NCI-H2196 (cell line): Measurements from ENCODE around the gene GLOD5.

Experiments
- DNase-seq: peaks from one replicate; lab custom pipeline; 2025; ENCODE audit not compliant: unreplicated experiment; lab: John Stamatoyannopoulos, UW

GLOD5 gene

DNA sequence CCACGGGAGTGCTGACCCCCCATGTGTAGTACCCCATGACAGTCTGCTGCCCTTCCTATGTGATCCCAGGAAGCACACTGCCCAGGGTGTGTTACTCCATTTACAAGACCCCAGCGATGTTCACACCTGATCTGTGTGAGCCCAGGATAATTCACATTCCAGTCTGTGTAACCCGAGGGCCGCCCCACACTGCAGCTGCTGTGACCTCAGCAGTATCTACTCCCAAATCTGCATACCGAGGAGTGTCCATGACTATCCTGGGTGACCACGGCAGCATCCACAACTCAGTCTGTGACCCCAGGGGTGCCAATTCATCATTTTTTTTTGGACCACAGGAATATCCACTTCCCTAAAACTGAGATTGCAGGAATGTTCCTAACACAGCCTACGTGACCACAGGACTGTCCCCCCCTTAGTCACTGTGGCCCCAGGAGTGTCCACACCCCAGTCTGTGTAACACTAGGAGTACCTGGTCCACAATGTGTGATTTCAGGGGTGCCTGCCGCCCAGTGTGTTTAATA lies 7.8 kb upstream of the GLOD5 start:
- no peak for DNase-seq

- no peak for DNase-seq
Measured at GRCh38 chrX:48754238-48754637, 7.3 kb upstream of the GLOD5 start.

DNA sequence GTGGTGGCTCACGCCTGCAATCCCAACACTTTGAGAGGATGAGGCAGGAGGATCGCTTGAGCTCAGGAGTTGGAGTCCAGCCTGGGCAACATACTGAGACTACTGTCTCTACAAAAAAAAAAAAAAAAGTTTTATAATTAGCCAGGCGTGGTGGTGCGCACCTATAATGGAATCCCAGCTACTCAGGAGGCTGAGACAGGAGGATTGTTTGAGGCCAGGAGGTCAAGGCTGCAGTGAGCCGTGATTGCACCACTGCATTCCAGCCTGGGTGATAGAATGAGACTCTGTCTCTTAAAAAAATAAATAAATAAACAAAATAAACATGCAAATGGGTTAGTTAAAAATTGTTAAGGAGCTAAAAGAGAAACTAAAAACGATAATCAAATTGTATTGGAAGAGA lies 7.7 kb downstream of the GLOD5 start:
- DNase-seq, result no peak

GRCh38 chrX:48770296-48770695 lies 8.7 kb downstream of the GLOD5 start:
- no peak for DNase-seq

DNA sequence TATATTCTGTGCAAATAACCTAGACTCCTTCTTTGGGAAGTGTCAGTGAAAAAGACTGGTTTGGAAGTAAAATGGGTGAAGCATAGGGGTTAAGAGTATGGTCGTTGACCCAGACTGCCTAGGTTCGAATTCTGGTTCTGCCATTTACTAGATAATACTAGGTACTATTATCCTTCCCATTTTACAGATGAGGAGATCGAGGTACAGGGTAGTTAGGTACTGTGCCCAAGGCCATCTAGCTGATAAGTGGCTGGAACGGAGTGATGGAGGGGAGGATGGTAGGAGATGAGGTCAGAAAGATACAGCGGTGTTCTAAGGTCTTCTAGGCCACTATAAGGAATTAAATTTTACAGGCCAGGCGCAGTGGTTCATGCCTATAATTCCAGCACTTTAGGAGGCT lies 11.1 kb downstream of the GLOD5 start:
- DNase-seq, result no peak

DNA sequence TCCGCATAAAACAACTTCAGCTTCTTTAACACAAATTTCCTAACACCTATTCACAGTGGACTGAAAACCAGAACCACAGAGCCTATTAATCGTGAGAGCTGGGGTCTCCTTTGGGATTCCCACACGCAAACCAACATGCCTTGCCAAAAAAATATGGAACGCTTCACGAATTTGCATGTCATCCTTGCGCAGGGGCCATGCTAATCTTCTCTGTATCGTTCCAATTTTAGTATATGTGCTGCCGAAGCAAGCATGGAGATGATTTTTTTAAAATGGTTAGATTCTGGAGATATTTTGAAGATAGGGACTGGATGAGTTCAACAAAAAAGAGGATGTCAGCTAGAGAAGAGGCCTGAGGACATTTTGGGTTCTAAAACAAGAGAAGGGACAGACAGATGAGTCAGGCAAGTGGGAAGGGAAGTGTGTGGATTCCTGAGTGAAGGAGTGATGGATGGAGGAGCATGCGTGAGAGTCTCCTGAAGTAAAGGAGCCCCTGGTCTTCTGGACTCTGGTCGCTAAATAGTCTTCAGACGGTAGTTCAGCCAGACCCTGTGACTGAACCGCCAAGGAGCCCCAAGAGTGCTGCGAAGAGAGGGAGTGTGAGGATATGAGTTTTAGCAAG lies 15.4 kb downstream of the GLOD5 start:
- no peak for DNase-seq

GRCh38 chrX:48779399-48779798 lies 17.9 kb downstream of the GLOD5 start:
- no peak for DNase-seq

DNA sequence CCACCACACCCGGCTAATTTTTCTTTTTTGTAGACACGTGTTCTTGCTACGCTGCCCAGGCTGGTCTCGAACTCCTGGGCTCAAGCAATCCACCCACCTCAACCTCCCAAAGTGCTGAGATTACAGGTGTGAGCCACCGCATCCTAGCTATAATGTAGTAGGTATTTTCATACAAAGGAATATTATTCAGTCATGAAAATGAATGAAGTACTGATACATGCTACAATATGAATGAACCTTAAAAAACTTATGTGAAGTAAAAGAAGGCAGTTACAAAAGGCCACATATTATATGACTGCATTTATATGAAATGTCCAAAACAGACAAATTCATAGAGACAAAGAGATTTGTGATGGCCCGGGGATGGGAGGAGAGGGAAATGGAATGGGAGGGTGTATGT lies 20.2 kb downstream of the GLOD5 start:
- no peak for DNase-seq

- no peak for DNase-seq
Measured at GRCh38 chrX:48782216-48782615, 20.7 kb downstream of the GLOD5 start.

- DNase-seq, result no peak
Measured at GRCh38 chrX:48782795-48783194, 21.2 kb downstream of the GLOD5 start.

DNA sequence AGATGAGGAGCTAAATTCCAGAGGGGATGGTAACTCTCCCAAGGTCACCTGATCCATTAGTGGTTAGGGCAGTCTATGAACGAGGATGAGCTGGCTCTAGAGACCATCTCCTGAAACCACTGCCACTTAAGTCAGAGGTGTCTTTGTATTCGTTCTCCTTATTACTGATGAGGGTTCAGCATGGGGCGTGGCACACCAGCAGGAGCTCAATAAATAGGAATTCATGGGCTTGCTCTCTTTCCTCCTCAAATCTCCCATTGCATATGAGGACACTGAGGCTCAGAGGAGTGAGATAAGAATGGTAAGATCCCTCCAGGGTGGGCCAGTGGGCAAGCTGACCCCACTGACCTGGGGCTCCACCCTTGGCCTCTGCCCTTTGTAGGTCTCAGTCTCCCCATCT lies 23.2 kb downstream of the GLOD5 start:
- no peak for DNase-seq

- no peak for DNase-seq
Measured at GRCh38 chrX:48785186-48785539, 23.6 kb downstream of the GLOD5 start.

DNA sequence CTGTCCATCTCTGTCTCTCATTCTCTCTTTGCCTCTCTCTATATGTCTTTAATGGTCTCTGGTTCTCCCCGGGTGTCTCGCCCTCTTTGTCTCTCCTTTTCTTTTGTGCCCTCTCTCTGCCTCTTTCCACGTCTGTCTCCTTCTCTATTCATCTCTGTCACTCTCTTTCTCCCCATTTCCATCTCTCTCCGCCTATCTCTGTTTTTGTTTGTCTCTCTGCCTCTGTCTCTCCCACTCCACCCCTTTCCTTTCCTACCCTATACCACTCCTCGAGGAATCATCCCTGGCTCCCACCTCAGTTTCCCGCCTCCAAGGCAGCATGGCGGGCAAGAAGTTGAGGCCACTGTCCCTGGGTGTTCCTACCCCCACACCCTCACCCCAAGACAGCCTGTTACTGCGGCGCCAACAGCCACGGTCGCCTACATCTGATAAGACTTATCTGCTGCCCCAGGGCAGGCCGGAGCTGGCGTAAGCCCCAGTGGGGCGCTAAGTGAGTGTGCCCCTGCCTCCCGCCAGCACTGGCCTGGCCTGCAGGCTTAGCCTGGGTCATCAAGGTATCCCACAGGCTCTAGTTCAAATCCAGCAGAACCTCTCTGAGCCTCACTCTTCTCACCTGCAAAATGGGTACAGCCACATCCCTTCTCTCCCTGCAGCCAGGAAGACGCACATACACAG lies 24.1 kb downstream of the GLOD5 start:
- no peak for DNase-seq

DNA sequence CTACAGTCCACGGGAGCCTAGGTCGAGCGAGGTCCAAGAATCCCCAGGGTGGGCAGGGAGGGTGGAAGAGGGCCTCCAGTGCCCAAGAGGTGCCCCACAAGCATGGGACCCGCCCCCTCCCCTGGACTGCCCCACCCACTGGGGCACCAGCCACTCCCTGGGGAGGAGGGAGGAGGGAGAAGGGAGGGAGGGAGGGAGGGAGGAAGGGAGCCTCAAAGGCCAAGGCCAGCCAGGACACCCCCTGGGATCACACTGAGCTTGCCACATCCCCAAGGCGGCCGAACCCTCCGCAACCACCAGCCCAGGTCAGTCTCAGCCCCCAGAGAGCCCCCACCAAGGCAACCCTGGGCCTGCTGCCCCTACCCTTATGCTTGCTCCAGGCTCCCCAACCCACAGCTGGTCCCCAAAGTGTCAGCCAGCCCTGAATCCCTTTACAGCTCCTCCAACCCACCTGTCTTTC lies 24.8 kb downstream of the GLOD5 start, which contains the start of gene GATA1:
TSS of gene GATA1 (plus strand) at position 250 of the 460 bp plus-strand sequence. CDS start 4,520 bp downstream, outside the sequence.
- DNase-seq, result no peak

- DNase-seq, result no peak
Measured at GRCh38 chrX:48786825-48787504, 25.4 kb downstream of the GLOD5 start.

- DNase-seq, result no peak
Measured at GRCh38 chrX:48787505-48788443, 26.2 kb downstream of the GLOD5 start.

GRCh38 chrX:48789366-48790220 lies 28.0 kb downstream of the GLOD5 start:
- DNase-seq, result no peak

- no peak for DNase-seq
Measured at GRCh38 chrX:48790477-48790876, 28.9 kb downstream of the GLOD5 start.

DNA sequence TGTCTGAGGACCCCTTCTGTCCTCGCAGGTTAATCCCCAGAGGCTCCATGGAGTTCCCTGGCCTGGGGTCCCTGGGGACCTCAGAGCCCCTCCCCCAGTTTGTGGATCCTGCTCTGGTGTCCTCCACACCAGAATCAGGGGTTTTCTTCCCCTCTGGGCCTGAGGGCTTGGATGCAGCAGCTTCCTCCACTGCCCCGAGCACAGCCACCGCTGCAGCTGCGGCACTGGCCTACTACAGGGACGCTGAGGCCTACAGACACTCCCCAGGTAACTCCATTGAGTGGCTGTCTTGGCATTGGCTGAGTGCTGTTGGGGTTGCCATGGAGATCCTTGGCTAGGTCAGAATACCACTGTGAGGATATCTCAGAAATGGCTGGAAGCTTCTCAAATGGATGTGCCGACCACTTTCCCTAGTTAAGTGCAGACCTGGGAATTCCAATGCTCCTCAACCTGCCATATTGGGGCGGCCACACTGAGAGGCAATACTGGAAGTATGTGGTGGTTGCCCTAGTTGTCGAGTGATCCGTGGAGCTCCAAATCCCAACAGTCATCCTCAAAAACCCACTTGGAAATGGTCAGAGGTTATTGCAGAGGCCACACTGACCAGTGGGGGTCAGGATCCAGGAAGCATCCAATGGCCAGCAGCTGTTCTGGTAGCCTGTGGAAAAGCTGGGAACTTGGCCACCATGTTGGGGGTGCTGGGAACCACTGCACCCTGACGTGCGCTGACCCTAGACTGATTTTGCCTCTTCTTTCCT lies 29.7 kb downstream of the GLOD5 start:
- DNase-seq, result no peak
